Ovary (tissue), 9 donors: ENCODE data around the gene PTPN14. TPM values are rescaled to one million over a fixed set of nuclear protein-coding genes. Genes with fewer than 3 reads are reported as not detected.

Experiments used
- DNase-seq, 5 donors: peaks; one replicate each; pipeline ENCODE4 v3.0.0-alpha.2; 2019 to 2020
- H3K27ac ChIP-seq, 2 donors: fragments of 200-600 bp; one replicate each; pipeline versions ENCODE4 v1.5.1 to v1.8.0; 2019 to 2022
- H3K27me3 ChIP-seq: fragments of 200-600 bp; one replicate; pipeline ENCODE4 v1.8.0; 2022
- H3K36me3 ChIP-seq: fragments of 200-600 bp; sonication (generic); one replicate; pipeline ENCODE4 v1.5.1; 2019
- H3K4me1 ChIP-seq: one replicate; pipeline ENCODE4 v1.8.1; 2013; ENCODE audit warnings: mild to moderate bottlenecking, moderate library complexity; ENCODE audit not compliant: insufficient read depth
- H3K4me3 ChIP-seq: fragments of 200-600 bp; sonication (generic); one replicate; pipeline ENCODE4 v1.5.1; 2017
- H3K9me3 ChIP-seq, 2 donors: fragments of 200-600 bp in 1 of 2; sonication (generic) in 1 of 2; one replicate each; pipeline versions ENCODE4 v1.5.1 to v1.8.1; 2013 to 2019; ENCODE audit warnings: mild to moderate bottlenecking in 1 of 2, moderate library complexity in 1 of 2
- EP300 ChIP-seq: sonication (generic); formaldehyde crosslinking; IDR thresholded peaks from one replicate; pipeline ENCODE4 v1.6.1; 2017; ENCODE audit warnings: antibody characterized with exemption
- POLR2A ChIP-seq: fragments of 450-650 bp; IDR thresholded peaks from one replicate; pipeline ENCODE4 v1.6.1; 2017; ENCODE audit warnings: antibody characterized with exemption, mild to moderate bottlenecking, moderate library complexity
- WGBS, 3 donors: extraction: QIAGEN DNeasy Blood & Tissue Kit in 1 of 3; methylation state at CpG; one replicate each; pipeline versions ENCODE4 v1.1.5 to v1.1.7; 2013 to 2017; 5-methylcytosine and 5-hydroxymethylcytosine counted together
- intact Hi-C, 4 donors: fragments of 100-400 bp; cut with DNase I; formaldehyde crosslinking; loops; one replicate each; pipeline versions ENCODE4 v1.11.0 to v1.15.1; 2022 to 2023
- polyA plus RNA-seq, 2 donors: library from polyadenylated mRNA; stranded (reverse); fragments of 200-250 nt in 1 of 2; fragments of 350-450 nt in 1 of 2; fragmentation: Illumina TruSeq in 1 of 2; extraction: RNeasy Lipid Tissue Mini Kit (QIAGEN cat#74804) in 1 of 2; gene quantifications; one replicate each; pipeline ENCODE4 v1.2.3, GENCODE V29; 2013 to 2014
- total RNA-seq, 7 donors: library from RNA; depleted of rRNA in 2 of 7; stranded (reverse); fragments of >200 nt in 2 of 7; fragmentation: NEBNext Ultra II Directional in 3 of 7; extraction: Animal tissue kit (Norgen Biotek cat#: 25700) in 3 of 7; gene quantifications; one replicate each; pipeline versions ENCODE4 v1.1.0 to v1.2.4, GENCODE V29; 2016 to 2023
- TF ChIP-seq, protein P1 (sequence below), 3 donors: fragments of 450-650 bp in 2 of 3; fragments of 200-600 bp in 1 of 3; IDR thresholded peaks; one replicate each; pipeline versions ENCODE4 v1.5.1 to v1.8.0; 2016 to 2022; ENCODE audit warnings: antibody characterized with exemption in 3 of 3, mild to moderate bottlenecking in 1 of 3
- donor health status: DM: no; HTN: no; CAD: no; lungs with moderate emphysema.
- donor health status: DM: no; HTN: no; CAD: no.
- donor health status: Bipolar disorder and iron deficiency.
- donor health status: DM: yes; HTN: yes; CAD: no.
- donor health status: DM: no; HTN: no; CAD: no.
- donor health status: DM: yes; HTN: yes; CAD: no.

Gene PTPN14
- total and polyA plus RNA-seq, 9 donors = 7.6 to 68.9 (median 41.1) TPM

DNA sequence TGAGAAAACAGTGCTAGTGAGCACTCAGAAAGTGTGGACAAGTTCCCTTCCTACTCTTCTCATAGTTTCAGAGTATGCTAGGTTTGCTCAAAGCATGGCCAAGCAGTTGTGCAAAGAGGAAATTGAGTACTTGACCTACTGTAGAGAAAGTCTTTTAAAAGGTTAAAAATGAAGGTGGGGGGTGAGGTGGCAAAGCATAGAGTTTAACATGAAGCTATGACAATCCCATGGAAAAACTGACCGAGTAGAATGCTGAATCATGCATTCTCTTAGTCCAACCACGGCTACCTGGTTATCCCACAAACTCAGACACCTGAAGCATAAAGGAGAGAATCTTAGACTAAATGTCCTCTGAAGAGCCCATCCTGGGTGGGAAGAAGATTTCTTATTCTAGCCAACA lies 79.9 kb downstream of the PTPN14 start:
- no peak for DNase-seq
- intact Hi-C loops = no loop called here
- Histone ChIP-seq H3K4me1 (peaks cover 6% of the 10 kb centered on the region), H3K9me3 (no peaks in the 10 kb centered on the region), H3K36me3 (no peaks in the 10 kb centered on the region), H3K4me3 (no peak overlapping the region), H3K27me3 (no peaks in the 10 kb centered on the region), H3K27ac (no peak overlapping the region)
- TF ChIP-seq, protein P1, sequence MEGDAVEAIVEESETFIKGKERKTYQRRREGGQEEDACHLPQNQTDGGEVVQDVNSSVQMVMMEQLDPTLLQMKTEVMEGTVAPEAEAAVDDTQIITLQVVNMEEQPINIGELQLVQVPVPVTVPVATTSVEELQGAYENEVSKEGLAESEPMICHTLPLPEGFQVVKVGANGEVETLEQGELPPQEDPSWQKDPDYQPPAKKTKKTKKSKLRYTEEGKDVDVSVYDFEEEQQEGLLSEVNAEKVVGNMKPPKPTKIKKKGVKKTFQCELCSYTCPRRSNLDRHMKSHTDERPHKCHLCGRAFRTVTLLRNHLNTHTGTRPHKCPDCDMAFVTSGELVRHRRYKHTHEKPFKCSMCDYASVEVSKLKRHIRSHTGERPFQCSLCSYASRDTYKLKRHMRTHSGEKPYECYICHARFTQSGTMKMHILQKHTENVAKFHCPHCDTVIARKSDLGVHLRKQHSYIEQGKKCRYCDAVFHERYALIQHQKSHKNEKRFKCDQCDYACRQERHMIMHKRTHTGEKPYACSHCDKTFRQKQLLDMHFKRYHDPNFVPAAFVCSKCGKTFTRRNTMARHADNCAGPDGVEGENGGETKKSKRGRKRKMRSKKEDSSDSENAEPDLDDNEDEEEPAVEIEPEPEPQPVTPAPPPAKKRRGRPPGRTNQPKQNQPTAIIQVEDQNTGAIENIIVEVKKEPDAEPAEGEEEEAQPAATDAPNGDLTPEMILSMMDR (IDR thresholded peaks at IDR 0.05) = no peak
- TF ChIP-seq EP300 (no peak), POLR2A (no peak)
- WGBS, 3 donors = 93 to 95% (median 95%) methylated on average over 2 of the region's 2 CpGs

DNA sequence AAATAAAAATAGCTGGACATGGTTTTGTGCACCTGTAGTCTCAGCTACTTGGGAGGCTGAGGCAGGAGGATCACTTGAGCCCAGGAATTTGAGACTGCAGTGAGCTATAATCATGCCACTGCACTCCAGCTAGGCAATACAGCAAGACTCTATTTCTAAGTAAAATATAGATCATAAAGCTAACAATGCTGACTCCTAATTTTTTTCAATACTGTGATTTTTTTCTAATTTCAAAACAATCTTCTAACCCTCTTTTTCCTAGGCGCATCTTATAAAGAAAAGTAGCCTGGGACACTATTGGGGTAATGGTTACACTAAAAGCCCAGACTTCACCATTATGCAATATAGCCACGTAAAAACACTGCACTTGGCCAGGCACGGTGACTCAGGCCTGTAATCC lies 81.3 kb downstream of the PTPN14 start:
- TF ChIP-seq, protein P1 (IDR thresholded peaks at IDR 0.05) = no peak
- TF ChIP-seq EP300 (no peak), POLR2A (no peak)
- intact Hi-C loops = no loop called here
- H3K9me3 ChIP-seq = no peaks in the 10 kb centered on the region
- no peaks in the 10 kb centered on the region for H3K27me3 ChIP-seq
- 93 to 97% (median 97%) methylated on average over 3 of the region's 3 CpGs for WGBS, 3 donors
- no peaks in the 10 kb centered on the region for H3K36me3 ChIP-seq
- no peak overlapping the region for H3K4me3 ChIP-seq
- H3K27ac ChIP-seq = no peak overlapping the region
- DNase-seq = no peak
- H3K4me1 ChIP-seq = peaks cover 1% of the 10 kb centered on the region

DNA sequence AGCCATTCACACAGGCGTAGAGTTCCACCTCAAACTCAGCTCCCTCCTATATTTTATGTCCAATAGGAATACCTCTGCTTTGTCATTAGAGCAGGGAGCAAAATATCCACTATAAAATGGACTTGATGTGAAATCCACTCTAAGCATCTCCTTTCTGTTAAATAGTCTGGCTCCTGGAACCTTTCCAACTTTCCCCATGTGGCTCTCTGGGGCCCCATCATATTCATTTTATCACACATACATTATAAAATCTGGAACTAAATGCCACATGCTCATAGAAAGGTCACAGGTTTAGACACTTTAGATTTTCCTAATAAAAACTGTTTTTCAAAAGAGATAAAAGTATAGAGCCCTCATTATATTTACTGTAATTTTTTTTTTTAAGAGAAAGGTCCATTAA lies 82.1 kb downstream of the PTPN14 start:
- WGBS, 3 donors = 94 to 100% (median 98%) methylated on average over 1 of the region's 1 CpG
- TF ChIP-seq, protein P1 (IDR thresholded peaks at IDR 0.05) = no peak
- TF ChIP-seq POLR2A (no peak), EP300 (no peak)
- intact Hi-C loops = no loop called here

DNA sequence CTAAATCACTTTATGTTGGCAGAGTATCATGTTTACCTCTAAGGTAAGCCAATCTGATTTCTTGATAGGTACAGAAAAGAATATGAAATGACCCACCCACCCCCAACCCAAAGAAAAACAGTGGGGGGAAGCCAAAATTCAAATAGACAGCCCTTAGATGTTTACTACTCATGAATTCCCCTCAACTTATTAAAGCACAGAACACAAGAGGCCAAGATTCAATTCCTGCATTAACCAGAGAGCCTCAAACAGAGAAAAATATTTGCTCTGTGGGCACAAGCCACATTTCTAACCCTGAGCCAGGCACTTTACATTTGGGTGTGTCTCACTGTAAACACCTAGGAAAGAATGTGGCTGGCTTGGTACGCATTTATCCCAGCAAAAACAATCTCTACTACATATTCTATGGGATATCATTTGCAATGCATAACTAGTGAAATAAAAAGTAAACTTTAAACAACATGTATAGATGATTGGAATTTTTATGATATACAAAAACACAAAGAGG lies 84.3 kb downstream of the PTPN14 start:
- Histone ChIP-seq H3K27me3 (no peaks in the 10 kb centered on the region), H3K27ac (no peak overlapping the region), H3K36me3 (no peaks in the 10 kb centered on the region), H3K4me3 (no peak overlapping the region), H3K9me3 (no peaks in the 10 kb centered on the region), H3K4me1 (peaks cover 1% of the 10 kb centered on the region)
- DNase-seq = no peak
- intact Hi-C loops = no loop called here
- TF ChIP-seq, protein P1 (IDR thresholded peaks at IDR 0.05) = no peak
- TF ChIP-seq EP300 (no peak), POLR2A (no peak)
- 92 to 100% (median 97%) methylated on average over 1 of the region's 1 CpG for WGBS, 3 donors

More for the DNA sequence above, 82.1 kb downstream of the PTPN14 start:
- Histone ChIP-seq H3K27me3 (no peaks in the 10 kb centered on the region), H3K9me3 (no peaks in the 10 kb centered on the region), H3K36me3 (no peaks in the 10 kb centered on the region), H3K4me3 (no peak overlapping the region), H3K27ac (no peak overlapping the region), H3K4me1 (peaks cover 1% of the 10 kb centered on the region)
- no peak for DNase-seq
